GM12878 (cell line): Measurements from ENCODE around the gene DYRK4. TPM values are rescaled to one million over a fixed set of nuclear protein-coding genes. Genes with fewer than 3 reads are reported as not detected.

Experiments used
- ATAC-seq: fragments of 200-7000 bp; cut with Tn5 transposase; 3 replicates; pipeline ENCODE4 v1.9.1; 2020; ENCODE audit warnings: mild to moderate bottlenecking, moderate library complexity
- BruUV-seq: library from RNA; stranded (reverse); fragments of 400-500 nt; replicated peaks from 2 replicates; lab custom pipeline; 2021; lab: Mats Ljungman, UMichigan
- CTCF ChIA-PET: fragments of 300-600 bp; sonication (Branson Sonifier 250); formaldehyde crosslinking; extraction: SDS; loops from one replicate; lab custom pipeline; 2021; ENCODE audit warnings: inconsistent platforms; lab: Yijun Ruan, JAX
- POLR2A ChIA-PET: fragments of 350-600 bp; formaldehyde crosslinking; extraction: SDS; loops from one replicate; lab custom pipeline; 2021; ENCODE audit warnings: inconsistent platforms; lab: Charles Lee
- RAD21 ChIA-PET: fragments of 300-600 bp; sonication (Branson Sonifier 250); formaldehyde crosslinking; loops from one replicate; lab custom pipeline; 2023; ENCODE audit warnings: antibody characterized with exemption; ENCODE audit not compliant: unreplicated experiment; lab: Charles Lee
- SMC1A ChIA-PET: fragments of 300-600 bp; sonication (Branson Sonifier 250); formaldehyde crosslinking; loops from one replicate; lab custom pipeline; 2023; ENCODE audit not compliant: unreplicated experiment, uncharacterized antibody; lab: Charles Lee
- DNase-seq: peaks from one replicate; pipeline ENCODE4 v3.0.0-alpha.2; 2011; ENCODE audit warnings: low read depth, low spot score
- FAIRE-seq: peaks from 3 replicates; lab custom pipeline; 2011; peaks lifted over from hg19 to GRCh38; lab: Jason Lieb, UNC
- H2AFZ ChIP-seq: 2 replicates; pipeline ENCODE4 v1.6.0; 2011; ENCODE audit warnings: low read depth, low read length, control low read depth; ENCODE audit not compliant: control insufficient read depth
- H3K27ac ChIP-seq: 2 replicates; pipeline ENCODE4 v1.5.1; 2011; ENCODE audit warnings: control low read depth; ENCODE audit not compliant: control insufficient read depth, insufficient read depth
- H3K27me3 ChIP-seq, 2 experiments: replicated peaks in 1 of 2; 2 replicates each; pipeline versions ENCODE4 v1.6.0 to v1.6.1; 2011; ENCODE audit warnings: low read length in 1 of 2; ENCODE audit not compliant: control insufficient read depth in 2 of 2, insufficient read depth in 2 of 2
- H3K36me3 ChIP-seq, 2 experiments: 2 replicates each; pipeline ENCODE4 v1.5.1; 2011; ENCODE audit warnings: low read length in 1 of 2; ENCODE audit not compliant: control insufficient read depth in 2 of 2, insufficient read depth in 2 of 2
- H3K4me1 ChIP-seq: 2 replicates; pipeline ENCODE4 v1.6.1; 2011; ENCODE audit warnings: mild to moderate bottlenecking, low read length, moderate library complexity, mixed read lengths; ENCODE audit not compliant: control insufficient read depth, insufficient read depth
- H3K4me2 ChIP-seq: 2 replicates; pipeline ENCODE4 v1.6.0; 2011; ENCODE audit warnings: control low read depth; ENCODE audit not compliant: control insufficient read depth, insufficient read depth
- H3K4me3 ChIP-seq: fragments of 200-600 bp; sonication (generic); 2 replicates; pipeline ENCODE4 v1.5.1; 2016
- H3K79me2 ChIP-seq: 2 replicates; pipeline ENCODE4 v1.6.0; 2011; ENCODE audit warnings: low read length; ENCODE audit not compliant: control insufficient read depth, insufficient read depth
- H3K9ac ChIP-seq: 2 replicates; pipeline ENCODE4 v1.8.0; 2011; ENCODE audit warnings: low read length, control low read depth, mixed read lengths; ENCODE audit not compliant: control insufficient read depth, insufficient read depth
- H3K9me3 ChIP-seq: replicated peaks from 3 replicates; pipeline ENCODE4 v1.5.1; 2011; ENCODE audit warnings: mild to moderate bottlenecking, low read length; ENCODE audit not compliant: control insufficient read depth, insufficient read depth
- H4K20me1 ChIP-seq: 2 replicates; pipeline ENCODE4 v1.6.0; 2011; ENCODE audit not compliant: control insufficient read depth, insufficient read depth
- ATF3 ChIP-seq: IDR thresholded peaks from 2 replicates; pipeline ENCODE4 v1.6.1; 2011; ENCODE audit warnings: low read depth, mild to moderate bottlenecking, low read length, moderate library complexity, borderline replicate concordance; ENCODE audit errors: extremely low read depth
- ESRRA ChIP-seq: IDR thresholded peaks from 2 replicates; pipeline ENCODE4 v1.6.1; 2012; ENCODE audit warnings: mild to moderate bottlenecking, low read length, improper control_type of control experiment
- GATAD2B ChIP-seq: fragments of 450-650 bp; conservative IDR thresholded peaks from 2 replicates; pipeline ENCODE4 v1.6.1; 2017; ENCODE audit warnings: low read depth, mild to moderate bottlenecking, moderate library complexity
- MXI1 ChIP-seq: fragments of 150-350 bp; IDR thresholded peaks from 2 replicates; pipeline ENCODE4 v1.6.1; 2011; ENCODE audit warnings: low read depth, mild to moderate bottlenecking, inconsistent platforms, low read length, improper control_type of control experiment
- NFYA ChIP-seq: IDR thresholded peaks from 2 replicates; pipeline ENCODE4 v1.6.1; 2011; ENCODE audit warnings: low read depth, mild to moderate bottlenecking, low read length, improper control_type of control experiment, borderline replicate concordance
- NKRF ChIP-seq: fragments of 450-650 bp; conservative IDR thresholded peaks from 2 replicates; pipeline ENCODE4 v1.6.1; 2017; ENCODE audit warnings: mild to moderate bottlenecking, moderate library complexity
- NR2F1 ChIP-seq: fragments of 450-650 bp; conservative IDR thresholded peaks from 2 replicates; pipeline ENCODE4 v1.6.1; 2017; ENCODE audit warnings: mild to moderate bottlenecking
- RB1 ChIP-seq: fragments of 450-650 bp; formaldehyde crosslinking; IDR thresholded peaks from 2 replicates; pipeline ENCODE4 v1.6.1; 2017; ENCODE audit warnings: mild to moderate bottlenecking, borderline replicate concordance
- SKIL ChIP-seq: fragments of 450-650 bp; IDR thresholded peaks from 2 replicates; pipeline ENCODE4 v1.6.1; 2017; ENCODE audit warnings: mild to moderate bottlenecking, low read depth, inconsistent platforms; ENCODE audit not compliant: poor library complexity, severe bottlenecking
- SMARCA5 ChIP-seq: fragments of 450-650 bp; IDR thresholded peaks from 2 replicates; pipeline ENCODE4 v1.6.1; 2017; ENCODE audit warnings: mild to moderate bottlenecking
- SMC3 ChIP-seq: IDR thresholded peaks from 2 replicates; pipeline ENCODE4 v1.6.1; 2011; ENCODE audit warnings: low read length, improper control_type of control experiment, borderline replicate concordance
- SPI1 ChIP-seq: IDR thresholded peaks from 2 replicates; pipeline ENCODE4 v1.6.1; 2011; ENCODE audit warnings: low read depth, mild to moderate bottlenecking, low read length, moderate library complexity, borderline replicate concordance; ENCODE audit not compliant: insufficient read depth
- ZBTB4 ChIP-seq: fragments of 450-650 bp; formaldehyde crosslinking; IDR thresholded peaks from 2 replicates; pipeline ENCODE4 v1.4.0; 2022; ENCODE audit warnings: mild to moderate bottlenecking, moderate library complexity
- ZNF384 ChIP-seq: IDR thresholded peaks from 2 replicates; pipeline ENCODE4 v1.6.1; 2012; ENCODE audit warnings: low read depth, mild to moderate bottlenecking, low read length, improper control_type of control experiment, borderline replicate concordance
- WGBS: methylation state at CpG from one replicate; pipeline ENCODE4 v1.1.6; 2016; ENCODE audit warnings: low lambda C conversion rate; ENCODE audit not compliant: insufficient replicate concordance, insufficient coverage; ENCODE audit errors: missing lambda C conversion rate; 5-methylcytosine and 5-hydroxymethylcytosine counted together
- in situ Hi-C: fragments of 300-500 bp; cut with MboI; formaldehyde crosslinking; loops from 9 replicates; pipeline ENCODE4 v1.14.3; 2018; ENCODE audit warnings: mixed read lengths
- intact Hi-C: fragments of 100-400 bp; cut with micrococcal nuclease; formaldehyde crosslinking; loops from one replicate; pipeline ENCODE4 v1.14.2; 2022; ENCODE audit not compliant: unreplicated experiment
- polyA plus RNA-seq, 11 experiments: library from polyadenylated mRNA; depleted of rRNA in 4 of 11; unstranded in 6 of 11; stranded (reverse) in 5 of 11; fragments of >200 nt; fragmentation: Nextera tagmentation in 4 of 11; fragmentation: Illumina TruSeq in 1 of 11; extraction: Ambion mirVana in 4 of 11; extraction: Trizol in 1 of 11; gene quantifications; 1 replicate in 1 of 11; 2 replicates in 10 of 11; pipeline versions ENCODE4 v1.2.1 to v1.2.3, GENCODE V29; 2011 to 2016; ENCODE audit warnings: inconsistent platforms in 2 of 11, missing spikeins in 2 of 11, low read depth in 1 of 11
- total RNA-seq, 4 experiments: library from RNA; depleted of rRNA in 3 of 4; stranded (reverse); fragments of >200 nt in 3 of 4; fragmentation: Illumina TruSeq in 1 of 4; extraction: Trizol in 1 of 4; gene quantifications; 2 replicates each; pipeline versions ENCODE4 v1.2.1 to v1.2.3, GENCODE V29; 2013 to 2021

DYRK4 gene
- total and polyA plus RNA-seq, 10 of the 15 experiments (the other 5 are each of a cell fraction or from before 2014, with no cell fraction given): 30.8 to 66.7 (median 46.8) TPM

- TF ChIP-seq SKIL (no peak), NKRF (no peak), SMARCA5 (no peak), RB1 (no peak)
These were observed 6.2 kb upstream of the DYRK4 start (continued) for GRCh38 chr12:4555804-4556203.

- intact Hi-C loops: no loop called here
- CTCF ChIA-PET: no interaction called here
- FAIRE-seq: no peak
- RAD21 ChIA-PET: no interaction called here
- no TSS peak for BruUV-seq
- no peak for ATAC-seq
- SMC1A ChIA-PET: no interaction called here
- Histone ChIP-seq H3K4me2 (no peak overlapping the region), H3K4me3 (no peak overlapping the region), H3K9ac (no peak overlapping the region), H2AFZ (no peak overlapping the region)
- WGBS: 97% methylated on average over 2 of the region's 2 CpGs
- TF ChIP-seq ZNF384: no peak
- TF ChIP-seq NR2F1: no peak
- TF ChIP-seq GATAD2B: no peak
- no peak for TF ChIP-seq SMC3
- no peak for TF ChIP-seq ATF3
- no peak for TF ChIP-seq SPI1
- TF ChIP-seq MXI1: no peak
- no peak for TF ChIP-seq ZBTB4
- TF ChIP-seq NFYA: no peak
- TF ChIP-seq ESRRA: no peak
- TF ChIP-seq, all 136 proteins: peak for 0
- no peak for DNase-seq
- Histone ChIP-seq H4K20me1 (no peaks in the 10 kb centered on the region), H3K36me3 (peaks cover 0 to 24% of the 10 kb centered on the region in 2 experiments; a peak in 2 of 4 replicates), H3K9me3 (no peaks in the 10 kb centered on the region), H3K27me3 (no peaks in the 10 kb centered on the region), H3K79me2 (no peaks in the 10 kb centered on the region), H3K27ac (no peak overlapping the region), H3K4me1 (no peaks in the 10 kb centered on the region)
- POLR2A ChIA-PET: no interaction called here
- in situ Hi-C loops: no loop called here
These were observed 5.1 kb upstream of the DYRK4 start for GRCh38 chr12:4556735-4557530.
